Calu3 (cell line): ENCODE results near the gene FETUB. TPM values are rescaled to one million over a fixed set of nuclear protein-coding genes. Genes with fewer than 3 reads are reported as not detected.
"Not testable (repeated sequence)": the region's sequence is repeated elsewhere in the genome, so short reads cannot be mapped to it uniquely, and the experiment has no call there.

Experiments
- BruUV-seq: library from RNA; stranded (reverse); fragments of 400-500 nt; replicated peaks from 2 replicates; lab custom pipeline; 2021; lab: Mats Ljungman, UMichigan
- CTCF ChIA-PET: fragments of 300-600 bp; sonication (Branson Sonifier 250); formaldehyde crosslinking; loops from one replicate; lab custom pipeline; 2022; ENCODE audit warnings: antibody characterized with exemption; lab: Charles Lee
- DNase-seq: peaks from one replicate; pipeline ENCODE4 v3.0.0; 2022
- H3K27ac Mint-ChIP-seq: one replicate; pipeline ENCODE4 v1.8.0; 2022; ENCODE audit warnings: mixed read lengths; ENCODE audit not compliant: unreplicated experiment
- H3K27me3 Mint-ChIP-seq: one replicate; pipeline ENCODE4 v1.8.0; 2022; ENCODE audit warnings: mixed read lengths; ENCODE audit not compliant: unreplicated experiment
- H3K36me3 Mint-ChIP-seq: one replicate; pipeline ENCODE4 v1.8.0; 2022; ENCODE audit warnings: mild to moderate bottlenecking, moderate library complexity, mixed read lengths; ENCODE audit not compliant: insufficient read depth, unreplicated experiment
- H3K4me1 Mint-ChIP-seq: one replicate; pipeline ENCODE4 v1.8.0; 2022; ENCODE audit warnings: mild to moderate bottlenecking, low read depth, mixed read lengths; ENCODE audit not compliant: unreplicated experiment
- H3K4me3 Mint-ChIP-seq: one replicate; pipeline ENCODE4 v1.8.0; 2022; ENCODE audit warnings: mild to moderate bottlenecking, low read depth, moderate library complexity, mixed read lengths; ENCODE audit not compliant: unreplicated experiment
- H3K9me3 Mint-ChIP-seq: one replicate; pipeline ENCODE4 v1.8.0; 2022; ENCODE audit warnings: low read depth, mixed read lengths; ENCODE audit not compliant: unreplicated experiment
- intact Hi-C: fragments of 100-400 bp; cut with micrococcal nuclease; formaldehyde crosslinking; loops from one replicate; pipeline ENCODE4 v1.10.0; 2022; ENCODE audit not compliant: unreplicated experiment
- total RNA-seq: library from RNA; stranded (reverse); gene quantifications from 2 replicates; pipeline ENCODE4 v1.2.3, GENCODE V29; 2022
- TF ChIP-seq, protein P1 (sequence below): fragments of 200-600 bp; IDR thresholded peaks from one replicate; pipeline ENCODE4 v1.8.0; 2022; ENCODE audit warnings: antibody characterized with exemption; ENCODE audit not compliant: unreplicated experiment

FETUB gene
- total RNA-seq, 1 experiment from 2014 or later = not detected

DNA sequence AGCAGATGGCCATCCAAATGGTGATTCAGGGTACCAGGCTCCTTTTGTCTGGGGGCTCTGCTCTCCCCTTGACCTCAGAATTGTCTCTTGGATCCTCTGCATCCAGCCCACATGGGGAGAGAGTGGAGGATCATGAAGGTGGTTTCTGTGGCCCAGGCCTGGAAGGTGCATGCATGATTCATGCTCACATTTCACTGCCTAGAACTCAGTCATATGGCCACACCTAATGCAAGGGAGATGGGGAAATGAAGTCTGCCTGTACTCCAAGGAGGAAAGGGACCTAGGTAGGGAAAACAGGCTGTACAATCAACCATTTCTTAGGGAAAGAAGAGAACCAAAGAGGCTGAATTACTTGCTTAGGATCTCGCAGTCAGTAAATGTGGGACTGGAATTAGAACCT, 40.7 kb downstream of the FETUB start:
- Mint-ChIP-seq H3K36me3 (no peaks in the 10 kb centered on the region), H3K4me3 (no peak overlapping the region), H3K9me3 (peaks cover 19% of the 10 kb centered on the region), H3K27ac (no peak overlapping the region), H3K27me3 (peaks cover 4% of the 10 kb centered on the region), H3K4me1 (peaks cover 34% of the 10 kb centered on the region)
- TF ChIP-seq, protein P1, sequence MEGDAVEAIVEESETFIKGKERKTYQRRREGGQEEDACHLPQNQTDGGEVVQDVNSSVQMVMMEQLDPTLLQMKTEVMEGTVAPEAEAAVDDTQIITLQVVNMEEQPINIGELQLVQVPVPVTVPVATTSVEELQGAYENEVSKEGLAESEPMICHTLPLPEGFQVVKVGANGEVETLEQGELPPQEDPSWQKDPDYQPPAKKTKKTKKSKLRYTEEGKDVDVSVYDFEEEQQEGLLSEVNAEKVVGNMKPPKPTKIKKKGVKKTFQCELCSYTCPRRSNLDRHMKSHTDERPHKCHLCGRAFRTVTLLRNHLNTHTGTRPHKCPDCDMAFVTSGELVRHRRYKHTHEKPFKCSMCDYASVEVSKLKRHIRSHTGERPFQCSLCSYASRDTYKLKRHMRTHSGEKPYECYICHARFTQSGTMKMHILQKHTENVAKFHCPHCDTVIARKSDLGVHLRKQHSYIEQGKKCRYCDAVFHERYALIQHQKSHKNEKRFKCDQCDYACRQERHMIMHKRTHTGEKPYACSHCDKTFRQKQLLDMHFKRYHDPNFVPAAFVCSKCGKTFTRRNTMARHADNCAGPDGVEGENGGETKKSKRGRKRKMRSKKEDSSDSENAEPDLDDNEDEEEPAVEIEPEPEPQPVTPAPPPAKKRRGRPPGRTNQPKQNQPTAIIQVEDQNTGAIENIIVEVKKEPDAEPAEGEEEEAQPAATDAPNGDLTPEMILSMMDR = no peak
- BruUV-seq = no TSS peak
- CTCF ChIA-PET = no interaction called here
- intact Hi-C loops = no loop called here
- no peak for DNase-seq

GRCh38 chr3:186682812-186683211, 42.6 kb downstream of the FETUB start:
- Mint-ChIP-seq H3K9me3 (peaks cover 26% of the 10 kb centered on the region), H3K27me3 (peaks cover 8% of the 10 kb centered on the region), H3K27ac (no peak overlapping the region), H3K4me3 (no peak overlapping the region), H3K36me3 (no peaks in the 10 kb centered on the region), H3K4me1 (peaks cover 34% of the 10 kb centered on the region)
- TF ChIP-seq, protein P1 = no peak
- CTCF ChIA-PET = no interaction called here
- BruUV-seq = no TSS peak
- intact Hi-C loops = no loop called here
- DNase-seq = no peak

GRCh38 chr3:186683979-186684378, 43.8 kb downstream of the FETUB start:
- H3K27me3 Mint-ChIP-seq = peaks cover 8% of the 10 kb centered on the region
- H3K9me3 Mint-ChIP-seq = peaks cover 26% of the 10 kb centered on the region
- TF ChIP-seq, protein P1 = no peak
- intact Hi-C loops = no loop called here
- CTCF ChIA-PET = no interaction called here
- no peak overlapping the region for H3K27ac Mint-ChIP-seq
- BruUV-seq = no TSS peak
- no peaks in the 10 kb centered on the region for H3K36me3 Mint-ChIP-seq
- no peak overlapping the region for H3K4me3 Mint-ChIP-seq
- peaks cover 31% of the 10 kb centered on the region for H3K4me1 Mint-ChIP-seq
- no peak for DNase-seq

DNA sequence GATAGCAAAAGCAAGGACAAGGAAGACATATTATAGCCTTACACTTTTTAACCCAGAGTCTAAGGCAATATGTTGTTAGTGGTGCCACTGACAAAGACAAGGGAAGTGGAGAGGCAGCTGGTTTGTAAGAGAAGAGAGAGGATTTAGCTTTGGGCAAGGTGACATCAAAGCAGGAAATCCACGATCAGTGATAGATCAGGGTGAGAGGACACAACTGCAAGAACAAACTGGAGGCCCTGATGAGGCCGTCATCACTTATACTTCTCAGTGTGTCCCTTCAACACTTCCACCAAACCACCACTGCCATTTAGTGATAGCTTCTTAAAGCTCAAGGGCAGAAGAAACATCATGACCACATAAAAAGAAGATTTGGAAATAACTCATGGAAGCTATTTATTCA, 46.3 kb downstream of the FETUB start:
- DNase-seq, BruUV-seq, H3K27ac Mint-ChIP-seq, H3K36me3 Mint-ChIP-seq, H3K4me3 Mint-ChIP-seq, H3K27me3 Mint-ChIP-seq, intact Hi-C loops: not testable (repeated sequence)
- peaks cover 15% of the 10 kb centered on the region for H3K4me1 Mint-ChIP-seq
- CTCF ChIA-PET = interaction anchor here (0.7 kb wide), 1 partner anchor 114 kb away, joined by 3 read pairs; no protein-coding TSS in a partner anchor
- H3K9me3 Mint-ChIP-seq = peaks cover 24% of the 10 kb centered on the region

- no TSS peak for BruUV-seq
- Mint-ChIP-seq H3K9me3 (peaks cover 22% of the 10 kb centered on the region), H3K36me3 (no peaks in the 10 kb centered on the region), H3K27ac (no peak overlapping the region), H3K27me3 (peaks cover 8% of the 10 kb centered on the region), H3K4me1 (peaks cover 12% of the 10 kb centered on the region), H3K4me3 (no peak overlapping the region)
- intact Hi-C loops = no loop called here
- CTCF ChIA-PET = no interaction called here
- no peak for DNase-seq
- TF ChIP-seq, protein P1 = no peak
Observed at GRCh38 chr3:186687120-186687651, 47.0 kb downstream of the FETUB start.

DNA sequence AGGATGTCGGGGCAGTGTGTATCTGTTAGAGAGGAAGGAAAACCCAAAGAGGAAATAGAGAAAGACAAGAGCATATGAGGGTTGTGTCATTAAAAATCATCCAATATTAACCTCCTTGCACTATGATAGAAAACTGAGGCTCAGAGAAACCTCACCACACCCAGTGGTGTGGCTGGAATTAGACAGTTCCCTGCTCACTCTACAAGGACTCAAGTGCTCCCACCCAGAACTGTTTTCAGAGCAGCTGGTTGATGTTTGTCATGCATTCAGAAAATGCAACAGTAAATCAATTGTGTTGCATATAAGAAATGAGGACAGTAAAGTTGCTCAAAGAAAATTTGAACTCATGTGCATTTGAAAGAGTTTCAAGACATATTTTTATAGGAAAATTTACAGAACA, 50.1 kb downstream of the FETUB start:
- H3K9me3 Mint-ChIP-seq = peaks cover 13% of the 10 kb centered on the region
- intact Hi-C loops = loop anchor here (10.0 kb wide), 1 partner anchor 54 kb away; no protein-coding TSS in a partner anchor
- CTCF ChIA-PET, H3K27ac Mint-ChIP-seq, BruUV-seq, H3K36me3 Mint-ChIP-seq, DNase-seq, H3K4me1 Mint-ChIP-seq, H3K4me3 Mint-ChIP-seq, H3K27me3 Mint-ChIP-seq: not testable (repeated sequence)
